RCC 7860 (cell line): ENCODE data around the gene CEP89.
"Not testable (repeated sequence)": the region's sequence is repeated elsewhere in the genome, so short reads cannot be mapped to it uniquely, and the experiment has no call there.

Experiments used
- DNase-seq: peaks from one replicate; pipeline ENCODE4 v3.0.0-alpha.2; 2015; ENCODE audit warnings: low spot score
- FAIRE-seq: peaks from 2 replicates; lab custom pipeline; 2012; peaks lifted over from hg19 to GRCh38; lab: Jason Lieb, UNC

CEP89 gene

GRCh38 chr19:32873247-32873959 lies 98.4 kb downstream of the CEP89 start:
- DNase-seq (no peak), FAIRE-seq (no peak)

GRCh38 chr19:32872391-32872790 lies 99.4 kb downstream of the CEP89 start:
- FAIRE-seq (no peak), DNase-seq (no peak)

GRCh38 chr19:32870981-32871451 lies 100.7 kb downstream of the CEP89 start:
- no peak for FAIRE-seq
- DNase-seq, result no peak

DNA sequence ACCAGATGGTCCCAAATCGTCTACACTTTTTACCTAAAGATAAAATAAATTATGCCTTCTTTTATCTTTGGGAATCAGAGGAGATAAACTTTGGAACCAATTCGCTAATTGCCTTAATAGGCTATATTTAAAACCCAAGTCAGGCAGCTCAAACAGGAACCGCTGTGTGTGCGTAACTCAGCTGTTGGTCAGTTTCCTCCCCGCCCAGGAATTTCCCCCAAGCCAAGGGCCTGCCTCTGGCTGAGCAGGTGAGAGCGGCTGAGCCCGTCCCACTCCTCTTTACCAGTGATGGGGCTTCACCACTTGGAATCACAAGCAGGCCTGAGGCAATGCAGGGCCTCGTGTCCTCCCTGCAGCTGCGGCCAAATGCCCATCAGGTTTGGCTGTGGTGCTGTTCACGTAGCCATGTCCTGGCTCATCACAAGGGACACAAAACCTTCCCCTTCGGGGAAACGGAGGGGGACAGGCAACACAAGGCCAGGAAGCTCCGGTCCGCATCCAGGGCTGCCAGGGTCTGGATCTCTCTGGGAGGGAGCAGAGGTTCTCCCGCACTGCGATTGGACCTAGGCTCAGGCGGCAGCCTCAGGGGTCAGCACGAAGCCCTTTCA lies 101.7 kb downstream of the CEP89 start:
- DNase-seq, result no peak
- no peak for FAIRE-seq

- FAIRE-seq (no peak), DNase-seq (no peak)
Observed at GRCh38 chr19:32869369-32869965, 102.3 kb downstream of the CEP89 start, which contains the start of gene SLC7A9. Gene SLC7A9, minus strand, starts transcription at chr19:32869767. Its CDS starts 1,233 bp downstream, at chr19:32868534.

DNA sequence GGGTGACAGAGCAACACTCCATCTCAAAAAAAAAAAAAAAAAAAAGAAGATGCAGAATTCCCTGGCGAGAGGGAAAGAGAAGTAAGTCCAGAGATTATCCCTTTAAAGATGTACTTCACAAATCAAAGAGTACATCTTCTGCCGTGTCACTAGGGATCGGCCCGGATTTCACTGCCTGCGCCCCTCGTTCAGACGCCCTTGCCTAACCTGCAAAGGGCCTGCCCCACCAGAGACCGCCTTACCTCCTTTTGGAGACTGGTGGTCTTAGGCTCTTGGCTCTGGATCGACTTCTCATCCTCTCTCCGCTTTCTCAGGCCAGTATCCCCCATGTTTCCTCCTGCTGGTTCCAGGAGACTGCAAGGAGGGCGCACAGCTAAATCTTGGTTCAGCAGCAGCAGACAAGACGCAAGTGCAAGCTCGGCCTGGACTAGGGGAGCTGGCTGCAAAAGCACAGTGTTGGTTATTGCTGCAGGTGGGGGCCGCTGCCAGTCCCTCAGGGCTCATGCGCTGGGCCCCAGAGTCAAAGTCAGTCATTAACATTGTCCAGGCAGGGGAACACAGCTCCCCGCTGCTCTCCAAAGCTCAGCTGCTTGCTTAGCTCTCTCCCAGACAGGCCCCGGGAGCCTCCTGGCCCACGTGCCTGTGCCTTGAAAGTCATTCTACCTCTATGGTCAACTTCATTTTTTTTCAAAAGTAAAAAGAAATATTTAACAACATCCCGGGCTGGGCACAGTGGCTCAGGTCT lies 103.4 kb downstream of the CEP89 start:
- DNase-seq (no peak), FAIRE-seq (no peak)

GRCh38 chr19:32867436-32867835 lies 104.3 kb downstream of the CEP89 start:
- not testable (repeated sequence) for FAIRE-seq, DNase-seq

- no peak for FAIRE-seq
- no peak for DNase-seq
Observed at GRCh38 chr19:32866564-32867265, 105.0 kb downstream of the CEP89 start.

DNA sequence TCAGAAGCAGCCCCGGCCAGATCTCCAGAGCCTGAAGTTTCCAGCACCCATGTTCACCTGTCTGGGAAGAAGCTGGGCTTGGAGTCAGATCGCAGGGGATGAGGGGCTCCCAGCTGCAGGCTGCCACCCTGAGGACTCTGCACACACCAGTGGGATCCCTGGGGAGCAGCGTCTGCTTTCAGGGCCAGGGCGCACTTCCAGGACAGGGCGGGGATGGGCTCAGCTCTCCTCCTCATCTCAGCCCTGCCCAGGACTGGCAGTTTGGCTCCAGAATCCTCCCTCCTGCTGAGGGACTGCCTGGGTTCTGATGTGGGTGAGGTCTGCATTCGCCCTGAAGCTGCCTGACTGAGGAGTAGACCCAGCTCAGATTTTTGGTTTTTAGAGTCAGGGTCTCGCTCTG lies 105.7 kb downstream of the CEP89 start:
- DNase-seq, result no peak
- no peak for FAIRE-seq

DNA sequence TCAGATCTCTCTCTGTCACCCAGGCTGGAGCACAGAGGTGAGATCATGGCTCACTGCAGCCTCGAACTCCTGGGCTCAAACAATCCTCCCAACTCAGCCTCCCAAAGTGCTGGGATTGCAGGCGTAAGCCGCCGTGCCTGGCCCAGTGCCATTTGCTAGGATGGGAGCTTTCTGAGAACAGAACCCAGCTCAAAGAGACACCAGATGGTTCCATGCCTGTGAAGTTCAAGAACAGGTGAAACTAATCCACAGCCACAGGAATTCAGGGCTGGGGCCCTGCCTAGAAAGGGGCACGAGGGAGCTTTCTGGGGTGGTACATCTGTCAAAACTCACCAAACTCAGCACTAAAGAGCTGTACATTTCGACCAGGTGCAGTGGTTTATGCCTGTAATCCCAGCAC lies 106.4 kb downstream of the CEP89 start:
- FAIRE-seq (no peak), DNase-seq (no peak)

DNA sequence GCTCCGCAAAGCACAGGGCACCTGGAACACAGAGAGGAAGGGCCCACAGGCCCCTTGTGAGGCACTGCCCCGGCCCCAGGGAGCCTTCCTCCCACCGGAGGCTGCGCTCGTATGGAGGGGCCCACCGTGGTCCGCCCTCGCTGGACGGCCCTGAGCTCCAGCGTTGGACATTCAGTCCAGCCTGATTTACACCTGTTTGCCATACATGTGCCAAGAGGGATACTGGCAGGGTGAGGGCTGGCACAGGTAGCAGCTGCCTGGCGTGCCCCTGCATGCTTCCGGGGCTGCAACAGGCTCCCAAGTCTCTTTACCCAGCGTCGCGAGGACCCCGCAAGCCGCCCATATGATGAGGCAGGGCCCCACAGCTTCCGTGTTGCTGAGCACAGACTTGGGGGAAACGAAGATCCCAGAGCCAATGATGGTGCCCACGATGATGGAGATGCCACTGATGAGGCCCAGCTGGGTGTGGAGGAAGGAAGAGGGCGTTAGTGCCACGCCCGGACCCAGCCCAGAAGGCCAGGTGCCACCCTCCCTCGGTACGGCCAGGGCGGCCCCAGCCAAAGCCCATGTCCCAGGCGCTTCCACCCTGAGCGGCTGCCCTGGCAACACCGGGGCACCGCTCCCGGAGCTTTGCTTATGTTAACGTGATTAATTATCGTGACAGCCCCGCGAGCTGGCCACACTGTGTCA lies 107.3 kb downstream of the CEP89 start:
- no peak for FAIRE-seq
- no peak for DNase-seq

- DNase-seq, result no peak
- no peak for FAIRE-seq
Observed at GRCh38 chr19:32863841-32864240, 107.9 kb downstream of the CEP89 start.

- FAIRE-seq (no peak), DNase-seq (no peak)
Observed at GRCh38 chr19:32863301-32863700, 108.5 kb downstream of the CEP89 start.

- DNase-seq (no peak), FAIRE-seq (no peak)
Observed at GRCh38 chr19:32862741-32863140, 109.0 kb downstream of the CEP89 start.

DNA sequence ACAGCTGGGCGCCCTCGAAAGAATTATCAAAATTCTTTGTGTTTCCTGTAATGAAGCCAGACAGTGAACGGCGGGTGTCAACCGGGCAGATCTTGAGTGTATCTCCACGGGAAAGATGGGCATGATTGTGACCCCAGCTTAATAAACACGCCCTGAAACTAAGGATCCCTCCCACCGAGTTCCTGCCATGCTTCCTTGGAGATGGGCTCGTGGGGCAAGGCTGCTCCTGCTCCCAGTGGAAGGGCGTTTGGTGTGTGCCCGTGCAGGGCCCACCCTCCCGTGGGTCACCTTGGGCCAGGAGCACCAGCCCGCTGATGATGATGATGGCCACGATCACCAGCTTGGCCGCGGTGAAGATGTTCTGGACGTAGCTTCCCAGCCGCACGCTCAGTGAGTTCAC lies 109.6 kb downstream of the CEP89 start:
- DNase-seq, result no peak
- FAIRE-seq, result no peak

GRCh38 chr19:32861596-32861995 lies 110.2 kb downstream of the CEP89 start:
- FAIRE-seq (no peak), DNase-seq (no peak)

GRCh38 chr19:32859591-32859990 lies 112.2 kb downstream of the CEP89 start:
- DNase-seq, result no peak
- no peak for FAIRE-seq

DNA sequence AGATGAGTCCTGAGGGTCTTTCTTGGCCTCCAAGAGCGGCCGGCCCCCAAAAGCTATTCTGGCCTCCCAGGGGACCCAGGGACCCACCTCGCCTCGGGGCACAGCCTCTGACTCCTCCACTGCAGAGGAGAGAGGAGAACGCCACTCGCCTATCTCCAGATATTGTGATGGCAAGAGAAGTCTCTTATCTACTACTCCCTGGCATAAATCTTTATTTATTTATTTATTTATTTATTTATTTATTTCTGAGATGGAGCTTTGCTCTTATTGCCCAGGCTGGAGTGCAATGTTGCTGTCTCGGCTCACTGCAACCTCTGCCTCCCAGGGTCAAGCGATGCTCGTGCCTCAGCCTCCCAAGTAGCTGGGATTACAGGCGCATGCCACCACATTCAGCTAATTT lies 113.2 kb downstream of the CEP89 start:
- no peak for FAIRE-seq
- no peak for DNase-seq

- DNase-seq, result no peak
Observed at GRCh38 chr19:32858155-32858554, 113.6 kb downstream of the CEP89 start.

GRCh38 chr19:32857584-32857983 lies 114.2 kb downstream of the CEP89 start:
- DNase-seq, result no peak
- FAIRE-seq, result no peak

More at GRCh38 chr19:32858155-32858554, 113.6 kb downstream of the CEP89 start:
- FAIRE-seq, result no peak
